ENCODE results near the gene IDH2. TPM values are rescaled to one million over a fixed set of nuclear protein-coding genes. Genes with fewer than 3 reads are reported as not detected.
"Not testable (repeated sequence)": the region's sequence is repeated elsewhere in the genome, so short reads cannot be mapped to it uniquely, and the experiment has no call there.

Gene IDH2
- total and polyA plus RNA-seq, 3 donors from 2014 or later = 13.1 to 23.5 (median 17.7) TPM

GRCh38 chr15:90145259-90145658 is 43.0 kb upstream of the IDH2 start:
- Histone ChIP-seq H3K27ac (no peak overlapping the region), H3K4me3 (no peak overlapping the region), H3K36me3 (ENCODE audit: low read depth, missing control alignments) (no peaks in the 10 kb centered on the region), H3K27me3 (no peaks in the 10 kb centered on the region), H3K9me3 (no peaks in the 10 kb centered on the region), H3K4me1 (no peaks in the 10 kb centered on the region)
- intact Hi-C loops (cut with DNase I; ENCODE audit: low total_unique reads) = no loop called here
- 72 to 91% methylated on average over 4 to 9 of the region's 9 CpGs for WGBS, 2 donors
- TF ChIP-seq CTCF (IDR thresholded peaks at IDR 0.05) (no peak), POLR2A (IDR thresholded peaks at IDR 0.05) (no peak)
- DNase-seq = no peak

GRCh38 chr15:90143166-90143655 is 40.9 kb upstream of the IDH2 start:
- no peaks in the 10 kb centered on the region for H3K9me3 ChIP-seq
- WGBS, 2 donors = 49 to 71% methylated on average over 10 to 12 of the region's 12 CpGs
- DNase-seq = peak; percentile 58
- H3K4me1 ChIP-seq = no peaks in the 10 kb centered on the region
- no peak overlapping the region for H3K27ac ChIP-seq
- no peaks in the 10 kb centered on the region for H3K27me3 ChIP-seq
- intact Hi-C loops (cut with DNase I; ENCODE audit: low total_unique reads) = no loop called here
- TF ChIP-seq CTCF (IDR thresholded peaks at IDR 0.05) = peak in 2 of 3 experiments; percentile 31 to 38
- no peak for TF ChIP-seq POLR2A (IDR thresholded peaks at IDR 0.05)
- H3K36me3 ChIP-seq (ENCODE audit: low read depth, missing control alignments) = no peaks in the 10 kb centered on the region
- no peak overlapping the region for H3K4me3 ChIP-seq

GRCh38 chr15:90142216-90143165 is 40.2 kb upstream of the IDH2 start:
- intact Hi-C loops (cut with DNase I; ENCODE audit: low total_unique reads) = no loop called here
- H3K4me1 ChIP-seq = no peaks in the 10 kb centered on the region
- DNase-seq = no peak
- H3K36me3 ChIP-seq (ENCODE audit: low read depth, missing control alignments) = no peaks in the 10 kb centered on the region
- H3K27me3 ChIP-seq = no peaks in the 10 kb centered on the region
- no peak overlapping the region for H3K27ac ChIP-seq
- H3K9me3 ChIP-seq = no peaks in the 10 kb centered on the region
- H3K4me3 ChIP-seq = no peak overlapping the region
- 87 to 89% methylated on average over 20 to 21 of the region's 21 CpGs for WGBS, 2 donors
- TF ChIP-seq CTCF (IDR thresholded peaks at IDR 0.05) = no peak
- TF ChIP-seq POLR2A (IDR thresholded peaks at IDR 0.05) = no peak

- no peaks in the 10 kb centered on the region for H3K9me3 ChIP-seq
- no peak for DNase-seq
- H3K27ac ChIP-seq = no peak overlapping the region
- WGBS, 2 donors = 67 to 71% methylated on average over 10 to 13 of the region's 13 CpGs
- TF ChIP-seq CTCF (IDR thresholded peaks at IDR 0.05) = no peak
- TF ChIP-seq POLR2A (IDR thresholded peaks at IDR 0.05) = no peak
- no peaks in the 10 kb centered on the region for H3K36me3 ChIP-seq (ENCODE audit: low read depth, missing control alignments)
- H3K4me3 ChIP-seq = no peak overlapping the region
- H3K27me3 ChIP-seq = no peaks in the 10 kb centered on the region
- no peaks in the 10 kb centered on the region for H3K4me1 ChIP-seq
- intact Hi-C loops (cut with DNase I; ENCODE audit: low total_unique reads) = no loop called here
These were observed 39.4 kb upstream of the IDH2 start for GRCh38 chr15:90141646-90142045.

GRCh38 chr15:90139549-90139948 is 37.3 kb upstream of the IDH2 start:
- DNase-seq; intact Hi-C loops (cut with DNase I; ENCODE audit: low total_unique reads); H3K27ac ChIP-seq; H3K27me3 ChIP-seq; H3K4me1 ChIP-seq; H3K36me3 ChIP-seq (ENCODE audit: low read depth, missing control alignments); H3K9me3 ChIP-seq; H3K4me3 ChIP-seq: not testable (repeated sequence)
- 90 to 92% methylated on average over 7 to 8 of the region's 8 CpGs for whole genome bisulfite sequencing, 2 donors

All from testis (tissue), 3 donors.